ENCODE data around the gene DDI1. TPM values are rescaled to one million over a fixed set of nuclear protein-coding genes. Genes with fewer than 3 reads are reported as not detected.

The DDI1 gene
- total and polyA plus RNA-seq, 2 of the 4 experiments (the other 2 are of a cell fraction) = not detected

- no peak overlapping the region for H3K18ac ChIP-seq (ENCODE audit: low read depth, low read length)
- no peak overlapping the region for H2AK9ac ChIP-seq (replicated peaks; ENCODE audit: low read depth, low read length, poor library complexity)
- H3K27me3 ChIP-seq (ENCODE audit: control insufficient read depth, insufficient read depth, low read length) = no peaks in the 10 kb centered on the region
- ChIA-PET CTCF (no interaction called here), POLR2A (ENCODE audit: unreplicated experiment) (no interaction called here)
- WGBS, 2 experiments (ENCODE audit: extremely low coverage in 2 of 2, insufficient read length in 1 of 2) = no CpG with 5 or more reads among the region's 2 CpGs
- H2BK5ac ChIP-seq (ENCODE audit: low read depth, low read length, poor library complexity, severe bottlenecking) = no peak overlapping the region
- H2AK5ac ChIP-seq (ENCODE audit: low read depth, low read length) = no peak overlapping the region
- H3K9me3 ChIP-seq (ENCODE audit: control insufficient read depth, insufficient read depth, low read length) = no peaks in the 10 kb centered on the region
- H3K9me1 ChIP-seq (ENCODE audit: insufficient read depth, low read length) = no peaks in the 10 kb centered on the region
- H3K9ac ChIP-seq (ENCODE audit: low read depth, low read length) = no peak overlapping the region
- no peak overlapping the region for H2AFZ ChIP-seq (replicated peaks; ENCODE audit: low read length, poor library complexity)
- no peak overlapping the region for H2BK15ac ChIP-seq (ENCODE audit: low read depth, low read length)
- no peak for TF ChIP-seq MXI1 (IDR thresholded peaks at IDR 0.05; ENCODE audit: borderline replicate concordance, low read depth, low read length)
- no peak for TF ChIP-seq RFX5 (IDR thresholded peaks at IDR 0.05; ENCODE audit: low read depth, low read length)
- no peak for TF ChIP-seq POLR2A (IDR thresholded peaks at IDR 0.05; ENCODE audit: low read depth, low read length)
- TF ChIP-seq BHLHE40 (IDR thresholded peaks at IDR 0.05; ENCODE audit: low read depth, low read length) = no peak
- TF ChIP-seq SMC3 (IDR thresholded peaks at IDR 0.05; ENCODE audit: low read depth, low read length) = no peak
- TF ChIP-seq CHD1 (IDR thresholded peaks at IDR 0.05; ENCODE audit: low read depth, low read length) = no peak
- no peak for TF ChIP-seq MAFK (IDR thresholded peaks at IDR 0.05; ENCODE audit: low read depth, low read length)
- no peak for TF ChIP-seq CTCF (conservative IDR thresholded peaks at IDR 0.05; ENCODE audit: low read depth, low read length)
- TF ChIP-seq RCOR1 (IDR thresholded peaks at IDR 0.05; ENCODE audit: insufficient replicate concordance, low read length) = no peak
- no peak for TF ChIP-seq USF2 (IDR thresholded peaks at IDR 0.05; ENCODE audit: low read depth, low read length)
- no peak for TF ChIP-seq MAZ (IDR thresholded peaks at IDR 0.05; ENCODE audit: borderline replicate concordance, low read depth, low read length)
- TF ChIP-seq NFE2L2 (IDR thresholded peaks at IDR 0.05; ENCODE audit: low read depth, low read length) = no peak
- TF ChIP-seq FOS (IDR thresholded peaks at IDR 0.05; ENCODE audit: low read depth, low read length) = no peak
- no peak for TF ChIP-seq RAD21 (IDR thresholded peaks at IDR 0.05; ENCODE audit: low read length)
- TF ChIP-seq CEBPB (IDR thresholded peaks at IDR 0.05; ENCODE audit: low read depth, low read length) = no peak
- TF ChIP-seq ELK1 (IDR thresholded peaks at IDR 0.05; ENCODE audit: borderline replicate concordance, low read depth, low read length) = no peak
- no peak overlapping the region for H2BK20ac ChIP-seq (ENCODE audit: low read depth, low read length)
- dilution Hi-C loops (cut with HindIII; ENCODE audit: low sequenced_read_pairs, unreplicated experiment) = no loop called here
- H3K36me3 ChIP-seq (ENCODE audit: control insufficient read depth, insufficient read depth, low read length) = no peaks in the 10 kb centered on the region
- no peak overlapping the region for H3K4me2 ChIP-seq (ENCODE audit: low read depth, low read length)
- H3K4me1 ChIP-seq (ENCODE audit: control insufficient read depth, insufficient read depth, low read length) = peaks cover 6% of the 10 kb centered on the region
- ATAC-seq (ENCODE audit: low read depth) = no peak
- H3K23ac ChIP-seq (ENCODE audit: low read depth, low read length) = no peak overlapping the region
- in situ Hi-C loops (cut with MboI; ENCODE audit: low sequenced_read_pairs) = no loop called here
- no peak overlapping the region for H3K4me3 ChIP-seq (ENCODE audit: insufficient read depth, low read depth, low read length)
- H3K4ac ChIP-seq (ENCODE audit: low read depth, low read length) = no peak overlapping the region
- no peaks in the 10 kb centered on the region for H4K20me1 ChIP-seq (ENCODE audit: insufficient read depth, low read length)
- no peaks in the 10 kb centered on the region for H3K79me1 ChIP-seq (ENCODE audit: low read depth in 1 of 2, low read length in 2 of 2)
- intact Hi-C loops (cut with micrococcal nuclease) = no loop called here
- BruUV-seq (replicated peaks) = no TSS peak
- H4K91ac ChIP-seq (ENCODE audit: insufficient read depth, low read depth, low read length) = no peak overlapping the region
- no peak overlapping the region for H3K27ac ChIP-seq (ENCODE audit: insufficient read depth, low read length)
- H4K5ac ChIP-seq (ENCODE audit: low read depth, low read length) = no peak overlapping the region
- H3K56ac ChIP-seq (ENCODE audit: extremely low read depth, insufficient read depth, low read length) = no peak overlapping the region
- no peak overlapping the region for H4K8ac ChIP-seq (ENCODE audit: low read depth in 2 of 2, low read length in 2 of 2)
- no peak overlapping the region for H2BK120ac ChIP-seq (ENCODE audit: low read depth, low read length)
- no peak for DNase-seq
- H3K14ac ChIP-seq (replicated peaks; ENCODE audit: low read depth, low read length) = no peak overlapping the region
These were observed 9.9 kb downstream of the DDI1 start for GRCh38 chr11:104046331-104046730.

Measured in IMR-90 (cell line).